GM19468 (cell line): ENCODE data around the gene NAT14.
"Not testable (repeated sequence)": the region's sequence is repeated elsewhere in the genome, so short reads cannot be mapped to it uniquely, and the experiment has no call there.

Experiments used
- ATAC-seq: cut with Tn5 transposase; IDR thresholded peaks from one replicate; pipeline ENCODE4 v1.9.1; 2021; ENCODE audit warnings: mild to moderate bottlenecking, moderate library complexity, moderate number of reproducible peaks; ENCODE audit not compliant: unreplicated experiment; ENCODE audit errors: extremely low read depth

The NAT14 gene

GRCh38 chr19:55485439-55486011 lies 537 bp downstream of the NAT14 start:
- ATAC-seq, result no peak

- no peak for ATAC-seq
Observed at GRCh38 chr19:55486043-55486970, 1.3 kb downstream of the NAT14 start.

DNA sequence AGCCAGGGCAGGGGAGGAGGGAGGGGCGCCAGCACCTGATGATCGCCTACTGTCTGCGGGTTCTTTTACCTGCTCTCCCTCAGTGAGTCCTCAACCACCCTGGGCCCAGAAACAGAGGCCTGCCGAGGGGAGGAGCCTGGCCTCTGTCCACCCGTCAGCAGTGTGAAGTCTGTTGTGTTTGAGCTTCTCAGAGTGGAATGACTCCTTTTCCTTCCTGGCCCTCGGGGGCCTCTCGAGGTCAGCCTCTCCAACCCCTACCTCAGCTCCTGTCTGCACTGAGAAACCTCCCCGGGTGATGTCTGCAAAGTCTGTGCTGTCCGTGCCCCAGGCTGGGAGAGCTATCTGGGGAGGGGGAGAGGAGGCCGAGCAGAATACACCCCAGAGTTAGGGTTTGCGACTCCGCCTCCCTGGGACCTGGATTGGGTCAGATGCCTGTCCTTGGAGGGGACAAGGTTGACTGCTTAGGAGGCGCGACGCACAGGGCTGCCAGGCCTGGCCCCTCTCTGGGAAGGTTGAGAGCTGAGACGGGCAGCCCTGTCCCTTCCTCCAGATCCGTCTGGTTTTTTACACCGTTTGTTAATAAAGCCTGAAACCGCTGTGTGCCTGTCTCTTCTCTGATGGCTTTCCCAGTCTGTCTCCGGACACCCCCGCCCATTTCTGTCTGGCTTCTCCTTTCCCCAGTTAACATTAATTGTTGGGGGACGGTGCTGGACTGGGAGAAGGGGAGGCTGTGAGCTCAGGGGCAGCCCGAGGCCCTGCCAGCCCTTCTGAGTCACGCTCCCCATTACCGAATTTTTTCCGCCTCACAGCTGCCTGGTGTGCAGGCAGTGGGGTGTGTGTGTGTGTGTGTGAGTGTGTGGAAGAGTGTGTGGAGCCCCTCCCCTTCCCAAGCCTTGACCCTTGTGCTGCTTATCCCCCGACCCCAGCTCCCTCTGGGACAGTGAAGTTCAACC lies 2.3 kb downstream of the NAT14 start:
- ATAC-seq, result no peak

GRCh38 chr19:55487924-55488687 lies 3.1 kb downstream of the NAT14 start, which contains the start of gene SSC5D:
Gene SSC5D (plus strand): TSS chr19:55488436. CDS start chr19:55488590, 154 bp downstream.
- ATAC-seq, result no peak

DNA sequence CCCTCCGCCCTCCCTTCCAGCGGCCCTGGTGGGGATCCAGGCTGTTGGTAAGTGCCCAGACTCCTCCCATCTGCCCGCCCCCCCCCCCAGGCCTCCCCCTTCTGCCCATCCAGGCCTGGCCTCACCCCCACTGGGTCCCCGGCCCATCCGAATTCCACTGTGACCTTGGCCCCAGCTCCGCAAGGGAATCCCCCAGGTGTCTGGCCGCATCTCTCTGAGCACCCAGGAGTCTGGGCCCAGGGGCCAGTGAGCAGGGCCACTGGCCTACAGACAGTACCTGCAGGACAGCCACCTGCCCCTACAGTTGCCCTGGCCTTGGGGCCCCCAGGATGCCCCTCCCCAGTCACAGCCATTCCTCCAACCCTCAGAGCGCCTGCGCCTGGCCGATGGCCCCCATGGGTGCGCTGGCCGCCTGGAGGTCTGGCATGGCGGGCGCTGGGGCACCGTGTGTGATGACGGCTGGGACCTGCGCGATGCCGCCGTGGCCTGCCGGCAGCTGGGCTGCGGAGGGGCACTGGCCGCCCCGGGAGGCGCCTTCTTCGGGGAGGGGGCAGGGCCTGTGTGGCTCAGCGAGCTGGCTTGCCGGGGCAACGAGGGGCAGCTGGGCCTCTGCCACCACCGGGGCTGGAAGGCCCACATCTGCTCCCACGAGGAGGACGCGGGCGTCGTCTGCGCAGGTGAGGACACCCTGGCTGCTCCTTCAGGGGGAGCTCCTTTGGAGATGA lies 4.2 kb downstream of the NAT14 start:
- no peak for ATAC-seq

DNA sequence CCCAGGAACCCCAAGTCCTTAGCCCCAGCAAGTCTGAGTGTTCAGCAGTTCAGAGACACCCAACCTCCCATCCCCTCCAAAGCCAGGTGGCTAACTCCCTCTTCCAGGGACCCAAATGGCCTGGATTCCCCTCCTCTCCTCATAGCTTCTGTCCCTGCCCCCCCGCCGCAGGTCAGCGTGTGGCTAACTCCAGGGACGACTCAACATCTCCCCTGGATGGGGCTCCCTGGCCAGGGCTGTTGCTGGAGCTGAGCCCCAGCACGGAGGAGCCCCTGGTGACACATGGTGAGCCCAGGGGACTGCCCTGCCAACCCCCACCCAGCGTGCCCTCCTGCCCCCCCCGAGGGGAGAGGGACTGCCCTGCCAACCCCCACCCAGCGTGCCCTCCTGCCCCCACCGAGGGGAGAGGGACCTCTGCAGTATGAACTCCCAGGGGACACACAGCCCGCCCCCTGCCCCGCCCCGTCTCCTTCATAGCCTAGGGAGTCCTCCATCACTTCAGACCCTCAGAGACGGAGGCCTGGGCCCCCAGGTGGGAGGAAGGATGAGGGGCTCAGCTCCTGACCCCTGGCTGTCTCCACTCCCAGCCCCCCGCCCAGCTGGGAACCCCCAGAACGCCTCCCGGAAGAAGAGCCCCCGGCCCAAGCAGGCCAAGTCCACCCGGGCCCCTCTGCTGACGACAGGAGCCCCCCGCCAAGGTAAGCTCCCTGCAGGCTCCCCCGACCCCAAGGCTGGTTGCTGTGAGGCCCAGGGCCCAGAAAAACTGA lies 4.9 kb downstream of the NAT14 start:
- no peak for ATAC-seq

GRCh38 chr19:55490478-55491432 lies 5.8 kb downstream of the NAT14 start:
- no peak for ATAC-seq

DNA sequence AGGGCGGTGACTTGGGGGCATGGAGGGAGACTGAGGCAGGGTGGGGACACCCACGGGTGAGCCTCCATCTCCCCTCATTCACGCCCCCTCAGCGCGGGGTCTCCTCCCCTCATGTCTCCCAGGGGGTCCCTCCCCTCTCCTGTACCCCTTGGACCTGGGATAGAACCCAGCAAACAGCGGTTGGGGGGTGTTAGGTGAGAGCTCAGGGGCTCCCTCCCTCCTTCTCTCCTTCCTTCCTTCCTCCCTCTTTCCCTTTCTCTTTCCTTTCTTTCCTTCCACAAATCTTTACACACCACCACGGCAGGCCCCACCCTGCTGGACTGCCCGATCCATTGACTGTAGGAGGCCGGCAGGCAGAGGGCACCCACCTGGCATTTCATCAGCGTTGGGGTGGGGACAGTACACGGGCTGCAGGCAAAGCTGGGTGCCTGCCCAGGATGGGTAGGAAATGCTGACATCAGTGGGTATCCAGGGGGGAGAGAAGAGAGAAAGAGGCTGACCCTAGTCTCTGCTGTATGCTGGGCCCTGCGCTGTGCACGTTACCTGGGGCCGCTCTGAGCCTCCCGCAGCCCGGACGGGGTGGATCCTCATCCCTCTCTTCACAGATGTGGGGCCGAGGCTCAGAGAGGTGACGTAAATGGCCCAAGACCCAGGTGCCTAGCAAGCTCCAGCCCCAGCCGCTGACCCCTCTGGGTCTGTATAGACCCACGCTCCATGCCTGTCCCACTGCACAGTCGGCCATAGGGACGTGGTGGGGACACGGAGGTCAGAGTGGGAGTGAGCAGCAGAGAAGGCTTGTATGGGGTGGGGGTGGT lies 6.8 kb downstream of the NAT14 start:
- ATAC-seq, result no peak

- ATAC-seq, result no peak
Observed at GRCh38 chr19:55492362-55492944, 7.5 kb downstream of the NAT14 start.

DNA sequence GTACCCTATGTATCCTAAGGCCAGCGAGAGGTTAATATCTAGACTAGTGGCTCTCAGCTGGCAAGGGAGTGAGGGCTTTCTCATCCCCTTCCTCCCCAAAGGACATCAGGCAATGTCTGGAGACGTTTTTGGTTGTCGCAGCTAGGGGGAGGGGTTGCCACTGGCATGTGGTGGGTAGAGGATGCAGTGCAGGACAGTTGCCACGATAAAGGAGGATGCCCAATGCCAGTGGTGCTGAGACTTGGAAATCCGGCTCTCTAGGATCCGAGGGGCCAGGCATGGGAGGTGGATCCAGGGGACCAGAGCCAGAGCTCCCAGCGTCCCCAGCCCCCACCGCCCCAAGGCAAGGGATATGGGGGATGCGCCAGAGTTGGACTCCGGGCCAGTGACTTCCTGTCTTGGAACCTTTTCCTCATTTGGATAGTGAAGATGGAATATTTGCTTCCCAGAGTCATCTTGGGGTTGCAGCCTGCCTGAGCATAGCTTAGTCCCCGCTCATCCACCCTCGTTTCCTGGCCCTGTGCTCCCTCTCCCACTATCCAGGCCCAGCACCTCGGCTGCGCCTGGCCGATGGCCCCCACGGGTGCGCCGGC lies 8.2 kb downstream of the NAT14 start:
- ATAC-seq, result no peak

DNA sequence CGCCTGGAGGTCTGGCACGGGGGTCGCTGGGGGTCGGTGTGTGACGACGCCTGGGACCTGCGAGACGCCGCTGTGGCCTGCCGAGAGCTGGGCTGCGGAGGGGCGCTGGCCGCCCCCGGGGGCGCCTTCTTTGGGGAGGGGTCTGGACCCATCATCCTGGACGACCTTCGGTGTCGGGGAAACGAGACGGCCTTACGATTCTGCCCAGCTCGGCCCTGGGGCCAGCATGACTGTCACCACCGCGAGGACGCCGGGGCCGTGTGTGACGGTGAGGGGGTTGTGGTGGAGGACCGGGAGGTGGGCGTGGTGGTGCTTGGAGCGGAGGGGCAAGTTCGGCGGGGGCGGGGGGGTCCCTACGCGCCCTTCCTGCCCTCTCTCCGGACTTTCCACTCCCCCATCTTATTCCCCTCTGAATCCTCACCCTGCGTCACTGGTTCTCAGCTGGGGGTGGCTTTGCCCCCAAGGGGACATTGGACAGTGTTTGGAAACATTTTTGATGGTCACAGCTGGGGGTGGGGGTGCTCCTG lies 8.7 kb downstream of the NAT14 start:
- no peak for ATAC-seq

- no peak for ATAC-seq
Observed at GRCh38 chr19:55494172-55494761, 9.3 kb downstream of the NAT14 start.

DNA sequence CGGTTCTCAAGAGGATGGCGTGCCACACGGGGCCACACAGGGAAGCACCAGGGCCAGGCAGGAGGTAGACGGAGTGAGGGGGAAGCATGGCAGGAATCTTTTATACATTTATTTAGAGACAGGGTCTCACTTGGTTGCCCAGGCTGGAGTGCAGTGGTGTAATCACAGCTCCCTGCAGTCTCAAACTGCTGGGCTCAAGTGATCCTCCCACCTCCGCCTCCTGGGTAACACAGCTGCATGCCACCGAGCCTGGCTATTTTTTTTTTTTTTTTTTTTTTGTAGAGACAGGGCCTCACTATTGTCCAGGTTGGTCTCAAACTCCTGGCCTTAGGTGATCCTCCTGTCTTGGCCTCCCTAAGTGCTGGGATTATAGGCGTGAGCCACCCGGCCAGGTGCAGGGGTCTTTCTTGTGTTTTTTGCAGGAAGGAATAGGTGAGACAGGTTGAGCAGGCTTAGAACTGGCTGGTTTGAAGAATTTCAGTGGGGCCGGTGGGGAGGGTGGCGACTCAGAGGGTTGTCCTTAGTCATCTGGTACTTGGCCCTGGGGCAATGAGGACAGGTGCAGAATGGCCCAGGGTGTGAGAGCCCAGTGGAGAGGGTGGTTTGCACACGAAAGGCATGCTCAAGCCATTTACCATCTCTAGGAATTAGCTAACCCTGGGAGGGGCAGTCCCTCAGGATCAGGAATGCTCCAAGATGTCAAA lies 10.8 kb downstream of the NAT14 start:
- no peak for ATAC-seq

DNA sequence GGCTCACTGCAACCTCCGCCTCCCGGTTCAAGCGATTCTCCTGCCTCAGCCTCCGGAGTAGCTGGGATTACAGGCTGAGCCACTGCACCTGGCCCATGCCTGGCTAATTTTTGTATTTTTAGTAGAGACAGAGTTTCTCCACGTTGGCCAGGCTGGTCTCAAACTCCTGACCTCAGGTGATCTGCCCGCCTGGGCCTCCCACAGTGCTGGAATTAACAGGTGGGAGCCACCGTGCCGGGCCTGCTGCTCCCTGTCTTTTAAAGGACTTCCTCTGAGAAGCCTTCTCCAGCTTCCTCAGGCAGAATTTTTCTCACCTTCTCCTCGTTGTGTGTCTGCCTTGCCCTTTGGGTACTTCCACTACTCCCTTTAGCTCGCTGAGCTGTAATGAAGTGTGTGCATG lies 11.8 kb downstream of the NAT14 start:
- ATAC-seq, result not testable (repeated sequence)

DNA sequence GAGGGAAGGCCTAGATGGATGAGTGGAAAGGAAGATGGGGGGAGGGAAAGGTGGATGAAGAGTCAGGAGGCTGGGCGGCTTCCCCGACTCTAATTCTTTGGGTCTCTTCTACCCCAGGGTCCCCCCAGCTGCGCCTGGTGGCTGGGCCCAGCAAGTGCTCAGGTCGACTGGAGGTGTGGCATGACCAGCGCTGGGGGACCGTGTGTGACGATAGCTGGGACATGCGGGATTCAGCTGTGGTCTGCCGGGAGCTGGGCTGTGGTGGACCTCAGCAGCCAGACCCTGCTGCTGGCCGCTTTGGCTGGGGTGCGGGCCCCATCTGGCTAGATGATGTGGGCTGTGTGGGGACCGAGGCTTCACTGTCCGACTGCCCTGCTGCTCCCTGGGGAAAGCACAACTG lies 12.8 kb downstream of the NAT14 start:
- no peak for ATAC-seq
